ENCODE data around the gene JPH3.
"Not testable (repeated sequence)": the region's sequence is repeated elsewhere in the genome, so short reads cannot be mapped to it uniquely, and the experiment has no call there.

The JPH3 gene

GRCh38 chr16:87707714-87708580 lies 105.6 kb downstream of the JPH3 start:
- FAIRE-seq = no peak
- no peak for DNase-seq (ENCODE audit: insufficient read length, low spot score)

- FAIRE-seq (no peak), DNase-seq (ENCODE audit: insufficient read length, low spot score) (no peak)
Observed at GRCh38 chr16:87708881-87709638, 106.8 kb downstream of the JPH3 start.

DNA sequence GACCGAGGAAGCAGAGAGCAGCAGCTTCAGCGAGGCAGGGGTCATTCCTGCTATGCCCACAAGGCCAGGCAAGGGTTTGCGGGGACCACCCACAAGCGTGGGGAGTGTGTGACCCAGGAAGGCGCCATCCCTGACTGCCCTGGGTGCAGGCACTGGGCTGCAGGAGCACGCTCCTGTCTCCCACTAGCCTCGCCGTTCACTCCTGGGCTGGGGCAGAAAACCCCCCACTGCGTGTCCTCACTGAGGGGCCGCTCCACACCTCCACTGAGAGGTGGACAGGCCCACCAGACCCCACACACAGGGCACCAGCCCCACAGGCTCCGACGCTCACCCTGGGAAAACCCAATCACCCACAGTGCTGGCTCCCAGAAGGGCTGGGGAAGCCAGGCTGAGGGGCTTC lies 107.4 kb downstream of the JPH3 start:
- FAIRE-seq (no peak), DNase-seq (ENCODE audit: insufficient read length, low spot score) (no peak)

- no peak for DNase-seq (ENCODE audit: insufficient read length, low spot score)
- no peak for FAIRE-seq
Observed at GRCh38 chr16:87710887-87711286, 108.6 kb downstream of the JPH3 start.

DNA sequence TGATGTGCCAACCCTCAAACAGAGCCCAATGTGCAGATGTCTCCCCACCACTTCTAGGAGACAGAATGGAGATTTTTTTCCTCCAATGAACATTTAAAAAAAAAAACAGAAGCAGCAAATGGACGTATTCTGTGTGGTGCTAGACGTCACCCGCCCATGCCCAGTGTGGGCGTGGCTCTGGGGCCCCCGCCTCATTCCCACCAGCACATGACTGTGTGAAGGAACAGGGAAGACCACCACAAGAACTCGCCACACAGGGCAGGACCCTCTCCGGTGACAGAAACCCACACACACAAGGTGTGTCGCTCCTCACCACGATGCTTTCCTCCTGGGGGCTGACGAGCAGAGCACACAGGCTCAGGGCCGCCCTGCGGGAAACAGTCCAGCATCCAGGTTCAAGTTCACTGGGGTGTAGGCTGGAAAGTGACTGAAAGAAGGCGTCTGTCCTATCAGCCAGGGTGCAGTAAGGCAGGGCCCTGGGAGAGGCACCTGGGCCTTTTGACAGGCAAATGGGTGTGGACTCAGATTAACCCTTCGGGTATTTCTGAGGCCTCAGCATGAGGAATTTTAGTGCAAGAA lies 110.0 kb downstream of the JPH3 start:
- FAIRE-seq (no peak), DNase-seq (ENCODE audit: insufficient read length, low spot score) (no peak)

DNA sequence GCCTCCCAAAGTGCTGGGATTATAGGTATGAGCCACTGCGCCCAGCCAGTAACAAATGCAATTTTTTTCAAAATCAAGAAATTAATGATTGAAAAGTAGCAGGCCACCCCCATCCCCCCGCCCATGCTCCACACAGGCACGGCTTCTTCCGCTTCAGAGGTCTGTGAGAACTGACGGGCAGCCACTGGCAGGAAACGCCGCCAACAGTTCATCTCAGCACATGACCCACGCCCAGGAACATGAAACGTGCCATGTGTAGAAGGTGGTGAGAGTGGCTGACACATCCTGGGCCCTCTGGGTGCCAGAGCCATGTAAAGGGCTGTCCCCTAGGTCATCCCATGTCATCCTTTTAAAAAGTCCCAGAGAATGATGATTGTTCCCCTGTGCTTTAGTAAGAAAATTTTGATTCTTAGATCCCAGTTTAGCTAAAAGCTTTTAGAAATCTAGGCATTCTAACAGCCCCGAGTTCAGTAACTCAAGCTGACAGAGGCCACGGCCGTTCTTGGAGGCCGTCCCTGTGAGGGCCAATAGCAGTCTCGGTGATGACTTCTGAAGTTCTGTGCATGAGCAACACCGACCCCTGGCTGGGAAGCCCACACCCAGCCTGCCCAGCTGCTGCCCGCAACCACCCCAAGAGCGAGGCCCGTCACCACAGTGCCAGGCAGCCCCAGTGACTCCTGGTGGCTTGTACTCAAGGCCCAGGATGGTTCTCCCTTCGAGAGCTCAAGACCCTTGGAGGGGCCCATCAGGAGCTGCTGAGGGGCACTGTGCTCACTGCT lies 111.3 kb downstream of the JPH3 start:
- FAIRE-seq (no peak), DNase-seq (ENCODE audit: insufficient read length, low spot score) (no peak)

GRCh38 chr16:87715231-87715630 lies 112.9 kb downstream of the JPH3 start:
- DNase-seq (ENCODE audit: insufficient read length, low spot score) = no peak
- FAIRE-seq = no peak

GRCh38 chr16:87715658-87716057 lies 113.3 kb downstream of the JPH3 start:
- FAIRE-seq (no peak), DNase-seq (ENCODE audit: insufficient read length, low spot score) (no peak)

GRCh38 chr16:87718831-87719230 lies 116.5 kb downstream of the JPH3 start:
- DNase-seq (ENCODE audit: insufficient read length, low spot score); FAIRE-seq: not testable (repeated sequence)

DNA sequence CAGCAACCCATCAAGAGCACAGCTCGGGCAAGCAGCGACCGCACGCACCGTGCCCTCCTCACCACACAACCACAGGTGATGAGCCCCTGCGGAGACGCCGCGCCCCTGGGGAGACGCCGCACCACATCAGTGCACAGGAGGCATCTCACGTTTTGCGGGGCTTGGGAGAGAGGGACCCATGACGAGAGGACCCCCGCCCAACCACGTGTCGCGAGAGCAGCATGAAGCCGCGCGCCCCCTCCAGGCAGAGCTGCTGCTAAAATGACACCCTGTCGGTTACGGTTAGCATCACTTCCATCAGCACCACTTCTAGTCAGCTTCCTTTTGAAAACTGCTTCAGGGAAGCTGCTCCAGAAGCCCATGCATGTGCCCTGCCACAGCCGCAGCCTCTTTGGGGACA lies 118.1 kb downstream of the JPH3 start:
- no peak for DNase-seq (ENCODE audit: insufficient read length, low spot score)
- FAIRE-seq = no peak

DNA sequence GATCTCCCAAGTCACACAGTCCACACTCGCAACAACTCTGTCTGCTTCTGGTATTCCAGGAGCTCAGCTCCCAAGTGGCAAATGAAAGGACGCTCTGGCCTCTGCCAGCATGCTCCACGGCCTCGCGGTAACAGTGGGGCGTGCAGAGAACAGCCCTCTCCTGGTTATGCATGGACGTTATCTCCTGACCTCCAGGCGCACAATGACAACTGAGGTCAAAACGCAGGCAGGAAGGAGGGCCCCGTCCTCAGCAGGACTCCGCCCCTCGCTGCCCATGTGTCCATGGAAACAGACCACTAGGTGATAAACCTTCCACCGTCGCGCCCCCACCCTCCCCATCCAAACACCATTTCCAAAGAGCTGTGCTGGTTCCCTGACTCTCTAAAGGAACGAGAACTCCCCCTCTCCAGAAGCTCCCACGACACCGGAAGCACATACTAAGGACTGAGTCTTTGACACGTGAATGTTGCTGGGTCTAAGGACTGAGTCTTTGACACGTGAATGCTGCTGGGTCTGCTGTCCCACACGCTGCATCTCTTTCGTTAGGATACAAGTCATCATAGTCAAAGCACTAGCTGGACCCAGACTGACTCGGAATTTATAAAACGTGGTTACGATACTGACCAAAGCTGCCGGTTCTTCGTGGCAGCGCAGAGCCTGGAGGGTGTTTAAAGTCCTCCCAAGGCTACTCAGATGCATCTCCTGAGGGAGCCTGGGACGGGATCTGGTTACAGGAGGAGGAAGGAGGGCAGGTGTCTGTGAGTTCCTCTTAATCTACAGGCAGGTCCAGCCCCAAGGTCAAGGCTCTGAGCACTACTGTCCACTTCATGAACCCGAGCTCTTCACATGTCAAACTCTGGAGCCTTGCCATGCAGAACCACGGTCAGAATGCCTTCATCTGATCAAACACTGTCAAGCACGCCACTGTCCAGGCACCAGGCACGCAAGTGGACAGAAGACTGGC lies 119.6 kb downstream of the JPH3 start:
- peak; percentile 48 for FAIRE-seq

DNA sequence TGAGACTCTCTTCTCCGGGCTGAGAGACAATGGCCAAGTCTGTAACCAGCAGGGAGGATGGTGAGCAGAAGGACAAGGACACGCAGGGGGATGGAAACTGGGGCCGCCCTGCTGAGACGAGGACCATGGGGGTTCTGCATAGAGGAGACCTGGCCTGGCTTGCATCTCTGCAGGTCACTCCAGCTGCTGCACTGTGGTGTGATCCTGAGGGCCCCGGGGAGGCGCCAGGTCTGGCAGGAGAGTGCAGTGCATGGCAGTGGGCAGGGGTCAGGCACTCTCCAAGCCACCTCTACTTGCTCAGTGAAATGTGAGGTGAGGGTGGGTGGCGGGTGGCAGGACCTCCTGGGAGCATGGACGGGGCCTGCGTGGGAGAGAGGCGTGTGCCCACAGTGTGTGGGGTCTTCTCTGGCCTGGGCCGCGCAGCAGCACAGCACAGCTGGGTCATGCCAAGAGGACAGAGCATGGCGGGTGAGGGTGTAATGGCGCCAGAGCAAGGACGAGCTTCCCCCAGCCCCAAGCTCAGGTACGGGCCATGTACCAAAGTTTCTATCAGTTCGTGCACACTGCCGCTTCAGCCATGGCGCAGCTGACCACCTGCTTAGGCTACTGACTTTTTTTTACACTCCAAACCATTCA lies 120.4 kb downstream of the JPH3 start:
- no peak for FAIRE-seq
- no peak for DNase-seq (ENCODE audit: insufficient read length, low spot score)

More for the DNA sequence above, 119.6 kb downstream of the JPH3 start:
- DNase-seq (ENCODE audit: insufficient read length, low spot score) = no peak

DNA sequence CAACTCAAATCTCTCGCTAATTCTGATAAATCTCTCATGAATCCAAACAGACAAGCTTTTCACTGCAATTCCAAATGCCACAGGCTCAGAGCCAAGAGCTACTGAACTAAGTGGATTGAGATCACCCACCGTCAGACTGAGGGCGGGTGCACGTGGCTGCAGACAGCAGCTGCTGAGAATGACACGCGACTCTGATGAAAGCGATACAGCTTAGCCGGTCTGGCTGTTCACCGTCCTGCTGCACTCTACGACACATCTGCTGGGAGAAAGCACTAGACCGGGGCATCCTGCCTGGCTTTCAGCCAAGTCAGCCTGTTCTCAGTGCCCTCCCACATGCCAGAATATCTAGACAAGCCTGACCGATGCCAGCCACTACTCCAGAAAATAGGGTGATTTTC lies 120.9 kb downstream of the JPH3 start:
- no peak for DNase-seq (ENCODE audit: insufficient read length, low spot score)
- FAIRE-seq = peak; percentile 20

- no peak for FAIRE-seq
- DNase-seq (ENCODE audit: insufficient read length, low spot score) = no peak
Observed at GRCh38 chr16:87724490-87725291, 122.4 kb downstream of the JPH3 start.

DNA sequence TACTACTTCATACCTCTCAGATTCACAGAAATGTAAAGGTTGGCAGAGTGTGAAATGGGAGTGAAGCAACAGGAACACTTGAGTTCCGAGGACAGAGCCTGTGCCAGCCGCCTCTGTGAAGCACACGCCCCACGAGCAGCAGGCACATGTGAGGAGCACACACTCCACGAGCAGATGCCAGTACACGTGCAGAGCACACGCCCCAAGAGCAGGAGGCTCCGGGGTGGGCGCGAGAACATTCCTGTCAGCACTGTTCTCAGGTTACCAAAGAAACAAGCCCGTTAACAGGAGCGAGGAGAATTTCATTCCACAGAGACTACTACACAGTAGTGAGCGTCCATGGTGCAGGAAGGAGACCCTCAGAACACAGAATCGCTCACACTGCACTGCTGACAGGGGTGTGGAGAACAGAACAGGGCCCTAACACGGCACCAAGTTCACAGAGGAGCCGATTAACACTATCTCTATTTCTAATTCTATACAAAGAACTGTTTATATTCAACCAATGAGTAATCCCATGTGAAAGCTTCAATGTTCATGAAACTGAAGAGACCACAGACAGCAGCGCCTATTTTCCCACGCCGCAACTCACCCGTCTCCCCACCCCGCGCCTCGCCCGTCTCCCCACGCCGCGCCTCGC lies 123.4 kb downstream of the JPH3 start:
- FAIRE-seq = no peak
- no peak for DNase-seq (ENCODE audit: insufficient read length, low spot score)

DNA sequence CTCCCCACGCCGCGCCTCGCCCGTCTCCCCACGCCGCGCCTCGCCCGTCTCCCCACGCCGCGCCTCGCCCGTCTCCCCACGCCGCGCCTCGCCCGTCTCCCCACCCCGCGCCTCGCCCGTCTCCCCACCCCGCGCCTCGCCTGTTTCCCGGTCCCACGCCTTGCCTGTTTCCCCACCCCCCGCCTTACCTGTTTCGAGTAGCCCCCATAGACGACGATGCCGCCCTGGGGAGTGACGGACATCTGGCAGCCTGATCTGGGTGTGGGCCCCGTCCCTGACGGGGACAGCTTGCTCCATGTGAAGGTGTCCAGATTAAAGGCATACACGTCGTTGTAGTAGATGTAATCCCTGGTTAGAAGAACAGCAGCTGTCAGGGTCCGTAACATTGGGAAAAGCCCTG lies 124.3 kb downstream of the JPH3 start:
- not testable (repeated sequence) for DNase-seq (ENCODE audit: insufficient read length, low spot score); FAIRE-seq

DNA sequence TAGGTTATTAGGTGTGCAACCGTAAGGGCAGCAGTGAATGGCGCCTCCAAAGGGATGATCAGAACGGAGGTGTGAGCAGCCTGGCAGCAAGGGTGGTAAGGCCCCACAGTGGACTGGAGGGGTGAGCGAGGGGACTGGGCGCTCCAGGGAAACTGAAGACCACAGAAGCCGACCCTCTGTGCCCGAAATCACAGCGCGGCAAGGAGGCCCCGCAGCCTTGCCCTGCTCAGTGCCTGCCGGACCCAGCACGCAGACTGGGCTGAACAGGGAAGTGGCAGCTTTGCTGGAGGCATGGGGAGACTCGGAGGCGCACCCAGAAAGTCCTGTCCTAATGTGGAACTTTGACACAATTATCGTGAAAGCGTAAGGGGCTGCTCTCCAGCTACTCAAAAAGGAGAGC lies 125.0 kb downstream of the JPH3 start:
- FAIRE-seq (no peak), DNase-seq (ENCODE audit: insufficient read length, low spot score) (no peak)

DNA sequence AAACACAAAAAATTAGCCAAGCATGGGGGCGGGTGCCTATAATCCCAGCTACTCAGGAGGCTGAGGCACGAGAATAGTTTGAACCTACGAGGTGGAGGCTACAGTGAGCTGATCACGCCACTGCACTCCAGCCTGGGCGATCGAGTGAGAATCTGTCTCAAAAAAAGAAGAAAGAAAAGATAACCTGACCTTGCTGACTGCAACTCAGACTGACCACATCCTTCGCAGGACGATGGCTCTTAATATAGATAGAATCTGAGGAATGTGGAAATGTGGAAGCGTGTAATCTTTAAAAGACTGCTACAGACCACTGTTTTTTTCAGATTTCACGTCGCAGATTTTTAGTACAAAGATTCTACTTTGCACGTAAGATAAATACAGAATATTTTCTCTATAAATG lies 125.7 kb downstream of the JPH3 start:
- FAIRE-seq = no peak
- DNase-seq (ENCODE audit: insufficient read length, low spot score) = peak; percentile 29

All from HTR-8/SVneo (cell line).